H9 (cell line): ENCODE results near the gene TNC. TPM values are rescaled to one million over a fixed set of nuclear protein-coding genes. Genes with fewer than 3 reads are reported as not detected.

Experiments used
- DNase-seq: peaks from one replicate; pipeline ENCODE4 v3.0.0-alpha.2; 2017
- H2AFZ ChIP-seq: one replicate; pipeline ENCODE4 v1.6.1; 2013; ENCODE audit warnings: mild to moderate bottlenecking, low read length, control low read depth, moderate library complexity
- H2AK5ac ChIP-seq: 2 replicates; pipeline ENCODE4 v1.6.1; 2013; ENCODE audit warnings: low read length, control low read depth, mixed read lengths; ENCODE audit not compliant: insufficient read length
- H2BK120ac ChIP-seq: one replicate; pipeline ENCODE4 v1.6.1; 2013; ENCODE audit warnings: low read depth, mild to moderate bottlenecking, low read length, control low read depth, inconsistent platforms; ENCODE audit not compliant: poor library complexity, severe bottlenecking
- H2BK12ac ChIP-seq: 2 replicates; pipeline ENCODE4 v1.6.1; 2013; ENCODE audit warnings: low read length, control low read depth, mixed read lengths, low read depth; ENCODE audit not compliant: insufficient read length
- H2BK15ac ChIP-seq: 2 replicates; pipeline ENCODE4 v1.6.1; 2013; ENCODE audit warnings: low read depth, low read length, control low read depth
- H2BK20ac ChIP-seq: one replicate; pipeline ENCODE4 v1.6.1; 2013; ENCODE audit warnings: low read depth, mild to moderate bottlenecking, low read length, control low read depth, inconsistent platforms; ENCODE audit not compliant: poor library complexity, severe bottlenecking
- H2BK5ac ChIP-seq: 2 replicates; pipeline ENCODE4 v1.6.1; 2013; ENCODE audit warnings: low read length, control low read depth, mixed read lengths; ENCODE audit not compliant: insufficient read length
- H3K14ac ChIP-seq: 2 replicates; pipeline ENCODE4 v1.6.1; 2013; ENCODE audit warnings: low read length, control low read depth; ENCODE audit not compliant: insufficient read depth
- H3K18ac ChIP-seq: 2 replicates; pipeline ENCODE4 v1.6.1; 2013; ENCODE audit warnings: low read depth, mild to moderate bottlenecking, mixed read lengths, low read length, control low read depth; ENCODE audit not compliant: insufficient read length
- H3K23ac ChIP-seq: 2 replicates; pipeline ENCODE4 v1.6.1; 2013; ENCODE audit warnings: low read length, control low read depth, mixed read lengths, low read depth; ENCODE audit not compliant: insufficient read length
- H3K23me2 ChIP-seq: 2 replicates; pipeline ENCODE4 v1.6.1; 2013; ENCODE audit warnings: low read depth, mild to moderate bottlenecking, mixed read lengths, low read length, control low read depth; ENCODE audit not compliant: insufficient read length, poor library complexity, severe bottlenecking
- H3K27ac ChIP-seq: 2 replicates; pipeline ENCODE4 v1.5.1; 2013; ENCODE audit warnings: low read length, control low read depth, mixed read lengths, low read depth; ENCODE audit not compliant: insufficient read length
- H3K27me3 ChIP-seq: 2 replicates; pipeline ENCODE4 v1.6.1; 2013; ENCODE audit warnings: low read length, control low read depth, inconsistent platforms; ENCODE audit not compliant: insufficient read depth
- H3K4ac ChIP-seq: 2 replicates; pipeline ENCODE4 v1.6.1; 2013; ENCODE audit warnings: low read depth, mild to moderate bottlenecking, control low read depth, inconsistent platforms, low read length, moderate library complexity
- H3K4me1 ChIP-seq: 2 replicates; pipeline ENCODE4 v1.6.1; 2013; ENCODE audit warnings: low read length, control low read depth, inconsistent platforms; ENCODE audit not compliant: insufficient read depth
- H3K4me2 ChIP-seq: 2 replicates; pipeline ENCODE4 v1.6.1; 2013; ENCODE audit warnings: low read length, control low read depth, mixed read lengths; ENCODE audit not compliant: insufficient read length, insufficient read depth
- H3K56ac ChIP-seq: 2 replicates; pipeline ENCODE4 v1.6.1; 2013; ENCODE audit warnings: low read depth, mild to moderate bottlenecking, mixed read lengths, low read length, control low read depth; ENCODE audit not compliant: insufficient read length
- H3K79me1 ChIP-seq: 2 replicates; pipeline ENCODE4 v1.6.1; 2013; ENCODE audit warnings: low read depth, mild to moderate bottlenecking, moderate library complexity, low read length, control low read depth, inconsistent platforms; ENCODE audit not compliant: insufficient read depth, poor library complexity, severe bottlenecking
- H3K79me2 ChIP-seq: 2 replicates; pipeline ENCODE4 v1.6.1; 2013; ENCODE audit warnings: low read length, control low read depth, inconsistent platforms; ENCODE audit not compliant: insufficient read depth
- H3K9ac ChIP-seq: 2 replicates; pipeline ENCODE4 v1.6.1; 2013; ENCODE audit warnings: low read length, control low read depth, mixed read lengths; ENCODE audit not compliant: insufficient read length; ENCODE audit errors: extremely low read depth
- H3K9me3 ChIP-seq: one replicate; pipeline ENCODE4 v1.6.1; 2013; ENCODE audit warnings: low read depth, low read length, inconsistent platforms; ENCODE audit not compliant: control insufficient read depth
- H3T11ph ChIP-seq: one replicate; pipeline ENCODE4 v1.6.1; 2013; ENCODE audit warnings: mild to moderate bottlenecking, low read length, control low read depth, inconsistent platforms
- H4K20me1 ChIP-seq: one replicate; pipeline ENCODE4 v1.6.1; 2013; ENCODE audit not compliant: control insufficient read depth, insufficient read length, insufficient read depth
- H4K5ac ChIP-seq: 2 replicates; pipeline ENCODE4 v1.6.1; 2013; ENCODE audit warnings: low read depth, mild to moderate bottlenecking, mixed read lengths, low read length, control low read depth; ENCODE audit not compliant: insufficient read length
- H4K8ac ChIP-seq: replicated peaks from 2 replicates; pipeline ENCODE4 v1.6.1; 2013; ENCODE audit warnings: low read length, control low read depth, mixed read lengths, low read depth; ENCODE audit not compliant: insufficient read length
- H4K91ac ChIP-seq: 2 replicates; pipeline ENCODE4 v1.6.1; 2013; ENCODE audit warnings: low read depth, mild to moderate bottlenecking, moderate library complexity, mixed read lengths, low read length, control low read depth; ENCODE audit not compliant: insufficient read length
- H3K27ac Mint-ChIP-seq, 3 experiments: 2 replicates in 2 of 3; 3 replicates in 1 of 3; pipeline ENCODE4 v1.8.0; 2020 to 2021; ENCODE audit warnings: mixed read lengths in 3 of 3, mild to moderate bottlenecking in 1 of 3, moderate library complexity in 1 of 3
- H3K27me3 Mint-ChIP-seq: 2 replicates; pipeline ENCODE4 v1.8.0; 2021; ENCODE audit warnings: low read depth, mild to moderate bottlenecking, moderate library complexity, mixed read lengths
- H3K36me3 Mint-ChIP-seq, 3 experiments: 2 replicates in 2 of 3; 3 replicates in 1 of 3; pipeline ENCODE4 v1.8.0; 2020 to 2021; ENCODE audit warnings: low read depth in 3 of 3, mixed read lengths in 3 of 3; ENCODE audit not compliant: insufficient read depth in 1 of 3
- H3K4me1 Mint-ChIP-seq, 2 experiments: 2 replicates each; pipeline ENCODE4 v1.8.0; 2020; ENCODE audit warnings: mixed read lengths in 2 of 2
- H3K4me3 Mint-ChIP-seq, 2 experiments: 2 replicates in 1 of 2; 3 replicates in 1 of 2; pipeline ENCODE4 v1.8.0; 2020 to 2021; ENCODE audit warnings: mild to moderate bottlenecking in 2 of 2, mixed read lengths in 2 of 2, moderate library complexity in 1 of 2
- H3K9me3 Mint-ChIP-seq, 2 experiments: 2 replicates in 1 of 2; 3 replicates in 1 of 2; pipeline ENCODE4 v1.8.0; 2020; ENCODE audit warnings: mild to moderate bottlenecking in 2 of 2, mixed read lengths in 2 of 2, moderate library complexity in 1 of 2
- CTCF ChIP-seq: fragments of 200-600 bp; sonication (generic); conservative IDR thresholded peaks from 3 replicates; pipeline ENCODE4 v1.8.0; 2021; ENCODE audit warnings: antibody characterized with exemption, mild to moderate bottlenecking
- WGBS: extraction: QIAGEN DNeasy Blood & Tissue Kit; methylation state at CpG from one replicate; pipeline ENCODE4 v1.1.7; 2013; ENCODE audit warnings: missing lambda C conversion rate, low lambda C conversion rate, mixed read lengths; ENCODE audit not compliant: insufficient read length; ENCODE audit errors: extremely low coverage; 5-methylcytosine and 5-hydroxymethylcytosine counted together
- total RNA-seq: library from RNA; stranded (reverse); gene quantifications from 2 replicates; pipeline ENCODE4 v1.2.1, GENCODE V29; 2021

The TNC gene
- total RNA-seq, 1 experiment from 2014 or later = 0.63 TPM

- Histone ChIP-seq H3K4ac (no peak overlapping the region), H2BK12ac (no peak overlapping the region), H4K20me1 (no peaks in the 10 kb centered on the region), H3K27me3 (no peaks in the 10 kb centered on the region), H3K27ac (no peak overlapping the region), H3K79me2 (no peaks in the 10 kb centered on the region), H3K14ac (no peak overlapping the region), H3K9ac (no peak overlapping the region), H3K18ac (no peak overlapping the region), H4K91ac (no peak overlapping the region), H3K79me1 (no peaks in the 10 kb centered on the region), H3T11ph (no peak overlapping the region), H2BK120ac (no peak overlapping the region), H2AK5ac (no peak overlapping the region), H2AFZ (no peak overlapping the region), H3K56ac (no peak overlapping the region), H3K4me2 (no peak overlapping the region), H3K9me3 (no peaks in the 10 kb centered on the region), H3K23me2 (no peaks in the 10 kb centered on the region), H3K4me1 (no peaks in the 10 kb centered on the region), H2BK5ac (no peak overlapping the region), H2BK20ac (no peak overlapping the region), H3K23ac (no peak overlapping the region), H2BK15ac (no peak overlapping the region), H4K5ac (no peak overlapping the region), H4K8ac (no peak overlapping the region)
- no peak for TF ChIP-seq CTCF
- Mint-ChIP-seq H3K36me3 (peaks cover 0 to 4% (median 0%) of the 10 kb centered on the region in 3 experiments; a peak in 1 of 7 replicates), H3K27ac (no peak overlapping the region), H3K27me3 (peaks cover 8% of the 10 kb centered on the region), H3K4me1 (peaks cover 6 to 9% of the 10 kb centered on the region in 2 experiments), H3K9me3 (peaks cover 0 to 2% of the 10 kb centered on the region in 2 experiments; a peak in 2 of 5 replicates), H3K4me3 (no peak overlapping the region)
- WGBS = no CpG with 5 or more reads among the region's 1 CpG
- DNase-seq = no peak
Measured at GRCh38 chr9:115161446-115161845, 43.5 kb upstream of the TNC start.
